ENCODE measurements around the gene UAP1.

Gene UAP1

DNA sequence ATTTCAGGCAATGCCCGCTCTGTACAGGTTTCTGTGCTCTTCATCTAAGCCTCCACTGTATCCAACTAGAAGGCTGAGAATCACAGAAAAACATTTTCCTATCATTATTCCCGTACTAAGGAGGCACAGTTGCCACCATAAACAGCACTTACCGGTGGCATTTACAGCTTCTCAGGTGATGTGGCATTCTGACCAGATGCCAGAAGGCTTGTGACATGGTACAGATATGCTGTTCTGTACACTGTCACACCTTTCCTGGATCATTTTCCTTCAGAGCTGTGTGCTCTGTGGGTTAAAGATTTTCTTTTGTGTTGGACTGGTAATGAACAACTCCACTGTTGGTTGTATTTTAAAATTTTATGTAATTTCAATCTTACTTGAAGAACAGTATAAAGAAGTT is 4.0 kb upstream of the UAP1 start:
- H3K27me3 ChIP-seq (ENCODE audit: insufficient read depth, low read depth, severe bottlenecking), result no peaks in the 10 kb centered on the region
- H3K9me3 ChIP-seq (ENCODE audit: severe bottlenecking), result no peaks in the 10 kb centered on the region
- no peak overlapping the region for H3K4me3 ChIP-seq (ENCODE audit: low read depth, low read length)
- peaks cover 4% of the 10 kb centered on the region; the same call in 1 of the 2 replicates for H3K36me3 ChIP-seq
- DNase-seq, result no peak
- H3K27ac ChIP-seq, result no peak overlapping the region
- TF ChIP-seq, protein P1, sequence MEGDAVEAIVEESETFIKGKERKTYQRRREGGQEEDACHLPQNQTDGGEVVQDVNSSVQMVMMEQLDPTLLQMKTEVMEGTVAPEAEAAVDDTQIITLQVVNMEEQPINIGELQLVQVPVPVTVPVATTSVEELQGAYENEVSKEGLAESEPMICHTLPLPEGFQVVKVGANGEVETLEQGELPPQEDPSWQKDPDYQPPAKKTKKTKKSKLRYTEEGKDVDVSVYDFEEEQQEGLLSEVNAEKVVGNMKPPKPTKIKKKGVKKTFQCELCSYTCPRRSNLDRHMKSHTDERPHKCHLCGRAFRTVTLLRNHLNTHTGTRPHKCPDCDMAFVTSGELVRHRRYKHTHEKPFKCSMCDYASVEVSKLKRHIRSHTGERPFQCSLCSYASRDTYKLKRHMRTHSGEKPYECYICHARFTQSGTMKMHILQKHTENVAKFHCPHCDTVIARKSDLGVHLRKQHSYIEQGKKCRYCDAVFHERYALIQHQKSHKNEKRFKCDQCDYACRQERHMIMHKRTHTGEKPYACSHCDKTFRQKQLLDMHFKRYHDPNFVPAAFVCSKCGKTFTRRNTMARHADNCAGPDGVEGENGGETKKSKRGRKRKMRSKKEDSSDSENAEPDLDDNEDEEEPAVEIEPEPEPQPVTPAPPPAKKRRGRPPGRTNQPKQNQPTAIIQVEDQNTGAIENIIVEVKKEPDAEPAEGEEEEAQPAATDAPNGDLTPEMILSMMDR (IDR thresholded peaks at IDR 0.05; ENCODE audit: low read depth, low read length), result no peak

DNA sequence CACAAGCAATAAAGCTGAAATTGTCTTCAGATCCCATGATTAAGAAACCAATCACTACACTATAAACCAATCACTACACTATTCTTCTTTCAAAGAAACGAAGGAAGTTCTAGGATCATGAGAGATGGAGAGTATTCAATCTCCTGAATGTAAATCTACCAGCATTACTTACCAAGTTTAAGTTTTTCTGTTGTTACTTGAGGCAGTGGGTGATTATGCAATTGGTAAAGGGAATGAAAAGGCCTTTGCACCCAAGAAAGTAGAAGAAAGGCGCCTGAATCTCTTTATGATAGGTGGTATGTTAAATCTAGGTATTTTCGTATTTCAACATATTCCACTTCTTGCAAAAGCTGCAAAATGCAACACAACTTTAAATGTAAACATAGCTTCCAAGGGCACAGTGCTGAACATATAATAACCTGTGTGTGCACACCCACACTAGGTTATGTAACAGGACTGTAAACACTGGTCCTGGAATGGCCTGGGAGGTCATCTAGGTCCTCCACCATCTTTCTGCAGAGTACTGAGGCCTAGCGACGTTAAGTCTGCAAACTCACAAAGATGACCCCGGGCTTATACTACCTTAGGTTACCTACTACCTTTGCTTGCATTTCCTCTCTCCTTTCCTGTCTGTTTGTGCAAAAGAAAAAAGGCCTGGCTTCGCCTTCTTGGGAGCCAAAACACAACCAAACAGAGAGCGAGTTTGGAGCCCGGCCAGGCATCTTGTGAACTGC is 1.1 kb upstream of the UAP1 start:
- no peaks in the 10 kb centered on the region for H3K9me3 ChIP-seq (ENCODE audit: severe bottlenecking)
- TF ChIP-seq, protein P1 (IDR thresholded peaks at IDR 0.05; ENCODE audit: low read depth, low read length), result no peak
- no peaks in the 10 kb centered on the region for H3K27me3 ChIP-seq (ENCODE audit: insufficient read depth, low read depth, severe bottlenecking)
- peak overlapping the region; percentile 86 for H3K27ac ChIP-seq
- no peak for DNase-seq
- H3K36me3 ChIP-seq, result peaks cover 4% of the 10 kb centered on the region; the same call in 1 of the 2 replicates
- H3K4me3 ChIP-seq (ENCODE audit: low read depth, low read length), result peak overlapping the region; percentile 76

DNA sequence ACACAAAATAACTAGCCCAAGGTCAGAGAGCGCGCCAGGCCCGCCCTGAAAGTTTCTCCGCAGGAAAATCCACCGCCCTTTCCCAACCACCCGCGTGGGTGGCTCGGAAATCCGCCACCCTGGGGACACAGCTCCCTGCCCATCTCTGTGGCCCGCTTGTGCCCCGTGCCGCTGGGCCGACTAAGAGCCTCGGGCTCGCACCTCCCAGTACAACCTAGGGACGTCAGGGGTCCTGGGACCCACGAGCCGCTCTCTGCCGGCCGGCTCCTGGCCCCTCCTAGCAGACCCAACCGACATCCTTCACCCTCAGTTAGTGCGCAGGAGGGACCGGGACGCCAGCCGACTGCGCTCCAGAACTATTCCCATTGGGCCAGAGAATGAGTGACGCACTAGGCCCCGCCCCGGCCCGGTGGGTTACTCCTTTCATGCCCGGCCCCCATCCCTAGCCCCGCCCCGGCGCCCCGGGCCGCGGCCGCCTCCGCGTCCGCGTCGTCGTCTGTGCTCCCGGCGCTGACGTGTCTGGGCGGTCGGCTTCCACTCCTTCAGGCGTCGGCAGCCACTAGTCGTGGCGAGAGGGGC is 396 bp upstream of the UAP1 start:
- peak overlapping the region; percentile 86 for H3K27ac ChIP-seq
- H3K4me3 ChIP-seq (ENCODE audit: low read depth, low read length), result peak overlapping the region; percentile 76

DNA sequence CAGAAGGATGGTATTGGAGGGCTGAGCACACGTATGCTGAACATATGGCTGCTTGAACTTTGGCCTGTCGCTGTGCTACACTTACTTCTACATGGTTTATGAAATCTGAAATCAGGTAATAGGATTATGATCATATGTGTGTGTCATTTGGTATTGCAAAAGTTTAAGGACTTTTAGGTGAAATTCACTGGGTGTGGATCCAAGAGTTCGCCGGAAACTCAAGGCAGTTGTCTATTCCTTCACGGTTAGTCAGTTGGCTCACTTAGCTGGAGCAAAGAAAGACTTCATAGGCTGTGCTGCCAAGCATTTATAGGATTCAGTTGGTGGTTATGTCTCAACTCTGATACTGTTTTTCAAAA is 927 bp downstream of the UAP1 start:
- no peak for DNase-seq
- Histone ChIP-seq H3K4me3 (ENCODE audit: low read depth, low read length) (peak overlapping the region; percentile 76), H3K27ac (no peak overlapping the region; the same call in 1 of the 2 replicates), H3K27me3 (ENCODE audit: insufficient read depth, low read depth, severe bottlenecking) (no peaks in the 10 kb centered on the region), H3K9me3 (ENCODE audit: severe bottlenecking) (no peaks in the 10 kb centered on the region), H3K36me3 (peaks cover 21% of the 10 kb centered on the region)
- TF ChIP-seq, protein P1 (IDR thresholded peaks at IDR 0.05; ENCODE audit: low read depth, low read length), result no peak

More for the DNA sequence above, 396 bp upstream of the UAP1 start:
- TF ChIP-seq, protein P1 (IDR thresholded peaks at IDR 0.05; ENCODE audit: low read depth, low read length), result no peak
- no peaks in the 10 kb centered on the region for H3K27me3 ChIP-seq (ENCODE audit: insufficient read depth, low read depth, severe bottlenecking)
- peaks cover 8% of the 10 kb centered on the region for H3K36me3 ChIP-seq
- no peaks in the 10 kb centered on the region for H3K9me3 ChIP-seq (ENCODE audit: severe bottlenecking)
- peak; percentile 100 for DNase-seq

DNA sequence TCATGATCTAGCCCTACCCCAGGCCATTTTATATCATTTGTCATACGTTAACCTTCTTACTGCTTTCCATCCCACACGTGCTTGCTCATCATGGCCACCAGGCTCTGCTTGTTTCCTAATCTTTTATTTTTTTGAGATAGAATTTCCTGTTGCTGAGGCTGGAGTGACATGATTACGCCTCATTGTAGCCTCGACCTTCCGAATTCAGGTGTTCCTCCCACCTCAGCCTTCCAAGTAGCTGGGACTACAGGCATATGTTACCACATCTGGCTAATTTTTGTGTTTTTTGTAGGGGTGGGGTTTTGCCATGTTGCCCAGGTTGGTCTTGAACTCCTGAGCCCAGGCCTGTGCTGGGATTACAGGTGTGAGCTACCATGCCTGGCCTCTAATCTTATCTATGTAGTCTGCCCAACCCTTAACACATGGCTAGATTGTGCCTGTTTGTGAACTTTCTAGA is 3.3 kb downstream of the UAP1 start:
- Histone ChIP-seq H3K27me3 (ENCODE audit: insufficient read depth, low read depth, severe bottlenecking) (no peaks in the 10 kb centered on the region), H3K36me3 (peaks cover 40% of the 10 kb centered on the region), H3K9me3 (ENCODE audit: severe bottlenecking) (no peaks in the 10 kb centered on the region), H3K27ac (no peak overlapping the region), H3K4me3 (ENCODE audit: low read depth, low read length) (no peak overlapping the region)
- TF ChIP-seq, protein P1 (IDR thresholded peaks at IDR 0.05; ENCODE audit: low read depth, low read length), result no peak
- DNase-seq, result no peak

Data from WERI-Rb-1 (cell line).